GM19238 (cell line): ENCODE results near the gene HTRA1.

Source experiments
- DNase-seq: peaks from one replicate; pipeline ENCODE4 v3.0.0; 2011; ENCODE audit warnings: low spot score; ENCODE audit not compliant: insufficient read length

The HTRA1 gene

DNA sequence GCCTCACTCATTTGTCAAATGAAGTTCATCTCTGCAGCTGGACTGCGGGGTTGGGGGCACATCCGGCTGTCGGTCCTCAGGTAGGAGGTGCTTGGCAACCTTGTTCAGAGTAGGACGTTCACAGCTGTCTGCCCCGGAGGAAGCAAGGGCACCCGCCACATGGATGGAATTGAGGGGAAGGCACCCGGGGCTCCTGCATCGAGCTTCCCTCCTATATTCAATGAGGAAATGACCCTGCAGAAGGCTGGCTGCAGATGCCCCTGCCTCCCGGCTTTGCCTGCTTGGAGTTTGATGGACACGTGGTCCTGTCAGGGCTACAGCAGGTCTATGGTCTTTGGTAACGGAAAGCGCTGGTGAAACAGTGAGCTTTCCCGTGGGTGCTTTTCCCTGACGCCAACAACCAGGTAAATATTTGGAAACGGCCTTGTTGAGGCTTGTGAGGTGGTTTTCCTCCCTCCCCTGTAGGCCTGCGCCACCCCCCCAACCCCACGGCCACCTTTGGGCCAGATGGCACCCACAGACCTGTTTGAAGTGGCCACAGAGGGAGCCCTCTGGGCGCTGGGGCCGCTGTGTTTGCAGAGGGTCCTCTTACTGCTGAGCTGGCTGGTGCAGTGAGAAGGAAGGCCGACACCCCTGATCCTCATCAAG is 32.9 kb downstream of the HTRA1 start:
- no peak for DNase-seq

DNA sequence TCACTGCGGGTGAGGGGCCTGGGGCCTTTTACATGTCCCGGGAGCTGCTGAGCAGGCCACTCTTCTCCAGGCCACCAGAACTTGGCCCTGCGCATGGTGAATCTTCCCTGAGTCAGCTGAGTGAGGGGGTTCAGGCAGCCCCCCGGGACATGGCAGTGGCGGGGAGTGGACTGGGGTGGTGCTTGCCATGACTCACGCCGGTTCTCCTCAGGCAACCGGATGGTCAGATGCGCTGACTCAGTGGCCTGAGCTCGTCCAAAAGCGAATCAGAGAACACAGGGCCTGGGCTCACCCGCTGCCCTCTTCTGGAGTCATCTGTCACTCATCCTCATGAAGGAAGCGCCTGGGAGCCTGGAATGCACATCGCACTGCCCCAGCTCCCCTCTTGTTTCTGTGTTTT is 33.5 kb downstream of the HTRA1 start:
- DNase-seq: no peak

DNA sequence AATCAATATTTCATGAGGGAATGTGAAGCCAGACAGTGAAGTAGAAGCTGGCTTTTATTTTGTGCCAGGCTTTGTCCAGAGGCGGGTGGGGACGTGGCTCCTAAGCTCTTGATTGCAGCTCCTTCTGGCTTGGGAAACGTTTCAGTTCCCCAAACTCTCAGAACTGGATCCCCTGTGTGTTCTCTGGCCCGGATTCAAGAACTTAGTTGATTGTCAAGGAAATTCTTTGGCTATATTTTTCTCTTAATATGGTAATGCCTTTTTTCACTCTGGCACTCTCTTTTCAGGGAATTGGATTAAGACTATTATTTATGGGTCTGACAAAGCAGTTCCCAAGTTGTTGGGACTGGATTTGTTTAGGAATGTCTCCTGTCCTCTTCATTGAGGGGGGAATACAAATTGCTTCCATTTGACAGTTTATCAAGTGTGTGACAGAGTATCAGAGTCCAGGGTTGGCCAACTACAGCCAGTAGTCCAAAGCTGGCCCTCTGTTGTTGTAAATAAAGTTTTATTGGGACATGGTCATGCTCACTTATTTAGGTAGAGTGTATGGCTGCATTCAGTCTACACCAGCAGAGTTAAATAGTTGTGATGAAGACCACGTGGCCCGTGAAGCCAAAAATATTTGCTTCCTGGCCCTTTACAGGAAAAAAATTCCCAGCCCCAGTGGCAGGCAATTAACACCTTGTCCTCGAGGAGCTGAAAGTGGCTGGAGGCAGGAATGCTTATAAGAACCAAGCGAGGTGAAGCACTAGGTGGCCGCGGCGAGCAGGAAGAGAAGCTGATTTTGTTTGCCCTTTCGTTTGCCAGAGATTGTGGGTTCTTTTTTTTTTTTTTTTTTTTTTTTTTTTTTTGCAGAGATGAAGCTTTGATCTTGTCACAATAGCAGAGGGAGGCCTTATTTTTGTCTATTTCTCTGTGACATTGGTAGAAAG is 34.3 kb downstream of the HTRA1 start:
- DNase-seq: no peak

DNA sequence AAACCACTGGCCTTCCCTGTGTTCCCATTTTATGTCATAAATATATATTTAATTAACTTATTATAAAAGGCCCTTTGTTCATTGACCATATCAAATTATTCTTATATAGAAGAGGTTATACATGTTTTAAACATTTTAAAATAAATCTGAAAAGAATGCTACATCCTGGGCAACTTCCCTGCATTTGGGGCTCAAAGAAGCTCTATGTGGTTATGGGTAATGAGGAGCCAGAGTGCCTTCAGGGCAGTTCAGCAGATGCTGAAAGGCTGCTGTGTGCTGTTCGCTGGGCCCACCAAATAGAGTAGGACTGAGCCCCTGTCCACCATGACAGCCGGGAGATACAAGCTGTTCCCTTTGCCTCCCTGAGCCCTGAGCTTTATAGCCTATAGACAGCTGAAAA is 35.9 kb downstream of the HTRA1 start:
- no peak for DNase-seq

DNA sequence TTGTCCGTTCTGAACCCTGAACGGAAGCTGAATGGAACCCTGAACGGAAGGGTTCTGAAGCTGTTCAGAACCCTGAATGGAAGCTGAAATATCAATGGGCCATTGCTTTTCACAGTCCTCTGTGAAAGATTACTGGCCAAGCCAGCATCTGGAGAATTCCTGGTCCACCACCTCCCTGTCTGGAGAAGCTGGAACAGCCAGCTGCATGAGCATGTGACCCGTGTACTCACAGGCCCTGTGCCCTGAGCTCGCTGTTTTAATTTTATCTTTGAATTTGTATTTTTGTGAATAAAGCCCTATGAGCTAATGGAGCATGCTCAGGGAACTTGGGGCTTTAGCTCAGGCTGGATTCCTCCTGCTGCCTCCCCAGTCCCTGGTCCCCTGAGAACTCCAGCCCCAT is 37.2 kb downstream of the HTRA1 start:
- DNase-seq: no peak

DNA sequence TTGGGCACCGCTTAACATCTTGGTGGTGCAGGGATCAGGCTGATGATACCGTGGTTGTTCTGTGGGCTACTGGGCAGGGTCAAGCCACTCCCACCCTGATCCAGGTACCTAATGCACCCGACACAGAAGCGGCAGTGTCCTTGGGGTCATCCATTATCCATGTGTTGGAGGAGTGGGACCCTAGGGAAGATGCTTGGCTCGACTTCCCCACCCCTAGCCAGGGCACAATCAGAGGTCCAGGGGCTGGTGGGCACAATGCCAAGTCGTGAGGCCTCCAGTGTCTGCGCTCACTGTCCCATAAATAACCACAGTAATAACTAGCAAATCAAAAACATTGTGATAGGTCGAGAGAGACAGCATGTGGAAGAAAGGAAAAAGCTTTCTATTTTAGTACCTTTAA is 37.7 kb downstream of the HTRA1 start:
- no peak for DNase-seq

DNA sequence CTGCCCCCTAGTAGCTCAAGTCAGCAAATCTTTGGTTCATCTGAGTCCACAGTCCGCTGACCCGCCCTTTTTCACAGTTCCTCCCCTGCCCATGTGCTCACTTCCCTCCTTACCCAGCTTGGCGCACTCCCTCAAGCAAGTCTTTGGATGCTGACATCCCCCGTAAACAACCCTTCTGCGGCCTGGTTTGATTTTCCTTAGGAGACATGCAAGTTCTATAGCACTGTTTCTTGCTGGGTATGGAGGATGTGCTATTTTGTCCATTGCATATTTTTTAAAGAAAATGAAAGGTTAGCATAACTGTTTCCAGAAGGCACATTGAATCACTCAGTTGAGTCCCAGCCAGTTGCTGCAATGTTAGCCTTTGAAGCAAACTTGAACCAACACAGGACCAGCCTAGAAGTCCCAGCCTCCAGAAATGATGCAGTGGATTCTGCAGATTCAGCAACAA is 38.2 kb downstream of the HTRA1 start:
- DNase-seq: no peak

DNA sequence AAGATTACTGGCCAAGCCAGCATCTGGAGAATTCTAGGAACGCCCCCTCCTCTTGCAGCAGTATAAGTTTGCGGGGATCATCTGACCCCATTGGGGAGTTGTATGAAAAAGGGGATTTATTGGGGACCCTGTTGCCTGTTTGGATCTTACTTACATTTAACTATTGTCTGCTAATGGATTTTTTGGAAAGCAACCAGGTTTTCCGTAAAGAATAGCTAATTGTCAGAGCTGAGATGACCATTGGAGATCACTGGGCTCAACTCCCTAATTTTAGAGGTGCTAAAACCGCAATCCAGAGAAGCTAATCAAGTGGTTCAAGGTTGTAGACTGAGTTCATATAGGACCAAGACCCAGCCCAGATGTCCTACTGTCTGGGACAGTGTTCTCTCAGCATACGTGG is 38.8 kb downstream of the HTRA1 start:
- DNase-seq: no peak

DNA sequence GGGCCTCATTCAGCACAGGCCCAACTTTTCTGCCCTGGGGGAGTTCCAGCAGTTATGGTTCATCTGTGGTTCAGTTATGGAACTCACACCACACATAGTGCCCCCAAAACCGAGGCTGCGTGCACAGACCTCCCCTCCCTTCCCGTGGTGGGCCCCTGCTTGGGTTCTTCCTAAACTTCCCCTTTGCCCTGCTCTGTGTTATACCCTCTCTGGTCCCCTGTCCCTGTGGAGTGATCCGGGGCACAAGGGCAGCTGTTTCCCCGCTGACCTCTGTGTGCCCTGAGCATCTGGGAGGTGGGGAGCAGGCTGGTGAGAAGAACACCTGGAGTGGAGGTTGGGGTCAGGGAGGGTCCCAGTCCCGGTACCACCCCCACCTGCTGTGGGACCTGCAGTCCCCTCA is 39.4 kb downstream of the HTRA1 start:
- no peak for DNase-seq

DNA sequence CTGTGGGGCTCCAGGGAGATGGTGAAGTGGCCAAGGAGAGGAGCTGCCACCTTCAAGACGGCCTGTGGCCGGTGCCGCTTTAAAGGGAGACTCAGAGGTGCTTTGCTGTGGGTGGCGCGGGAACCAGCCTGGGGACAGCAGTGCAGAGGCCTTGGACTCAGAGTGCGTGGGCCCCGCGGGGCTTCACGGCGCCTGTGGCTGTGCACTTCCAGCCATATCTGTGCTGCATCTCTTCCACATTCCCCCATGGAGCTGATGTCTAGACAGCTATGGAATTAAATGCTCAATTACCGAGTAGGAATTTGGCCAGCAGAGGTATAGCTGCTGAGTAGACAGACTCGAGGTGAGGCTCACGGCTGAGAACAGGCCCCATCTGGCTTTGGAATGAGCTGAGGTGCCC is 41.7 kb downstream of the HTRA1 start:
- DNase-seq: no peak

DNA sequence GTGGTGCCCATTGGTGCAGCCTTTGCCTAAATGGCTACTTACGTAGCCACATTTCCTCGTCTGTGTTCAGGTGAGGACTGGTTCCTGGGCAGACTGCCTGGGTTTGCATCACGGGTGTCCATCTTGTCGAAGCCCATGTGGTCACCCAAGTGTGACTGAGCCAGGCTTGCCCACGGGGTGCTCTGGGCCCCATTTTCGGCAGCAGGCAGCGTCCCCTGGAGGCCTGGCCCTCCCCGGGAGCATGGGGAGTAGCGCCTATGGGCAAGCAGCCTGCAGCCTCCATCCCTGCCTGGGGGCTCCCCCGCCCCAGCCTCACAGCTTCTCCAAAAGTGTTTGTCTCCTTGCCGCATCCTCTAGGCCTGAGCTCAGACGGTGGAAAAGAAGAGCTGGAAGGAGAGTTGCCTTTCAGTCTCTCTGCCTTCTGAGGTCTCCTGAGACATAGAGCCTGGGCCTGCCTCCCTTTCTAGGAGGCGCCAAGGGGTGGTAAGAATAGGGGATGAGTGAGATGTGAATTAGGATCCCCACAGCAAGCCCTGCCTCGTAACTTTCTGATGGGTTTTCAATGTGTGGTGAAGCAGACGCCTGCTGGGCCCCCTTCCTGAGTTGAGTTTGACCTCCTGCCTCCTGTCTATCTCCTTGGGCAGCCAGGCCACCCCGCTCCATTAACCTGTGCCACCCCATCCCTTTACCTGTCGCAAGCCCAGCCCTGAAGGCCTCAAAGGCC is 42.7 kb downstream of the HTRA1 start:
- no peak for DNase-seq

DNA sequence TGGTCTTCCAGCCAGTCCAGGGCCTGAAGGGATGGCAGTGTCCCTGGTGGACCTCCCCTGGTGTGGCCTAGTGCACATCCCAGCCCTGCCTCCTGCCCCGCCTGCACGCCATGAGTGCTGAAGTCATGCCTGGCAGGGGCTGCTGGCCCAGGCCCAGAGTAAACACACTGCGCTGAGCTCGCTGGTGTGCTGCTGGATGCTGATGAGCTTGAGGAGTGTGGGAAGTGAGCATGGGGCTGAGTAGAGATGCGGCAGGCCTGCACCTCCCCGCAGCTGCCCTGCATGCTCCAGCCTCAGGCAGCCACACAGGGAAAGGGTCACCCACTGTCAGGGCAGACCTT is 43.2 kb downstream of the HTRA1 start:
- DNase-seq: no peak

DNA sequence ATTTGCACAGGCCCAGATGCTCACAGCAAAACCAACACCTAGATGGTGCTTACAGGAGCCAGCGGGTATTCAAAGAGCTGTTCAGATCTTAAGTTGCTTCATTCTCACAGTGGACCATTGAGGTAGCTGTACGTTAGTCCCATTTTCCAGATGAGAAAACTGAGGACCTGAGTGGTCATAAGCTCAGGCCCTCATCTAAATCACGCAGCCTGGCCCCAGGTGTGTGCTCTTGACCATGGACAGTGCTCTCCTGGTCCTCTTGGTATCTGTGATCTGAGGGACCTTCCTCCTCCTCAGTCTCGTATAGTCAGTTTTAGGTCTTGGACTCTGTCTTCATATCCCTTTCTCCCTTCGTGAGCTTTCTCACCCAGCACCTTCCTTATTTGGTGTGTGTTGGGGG is 43.7 kb downstream of the HTRA1 start:
- no peak for DNase-seq

DNA sequence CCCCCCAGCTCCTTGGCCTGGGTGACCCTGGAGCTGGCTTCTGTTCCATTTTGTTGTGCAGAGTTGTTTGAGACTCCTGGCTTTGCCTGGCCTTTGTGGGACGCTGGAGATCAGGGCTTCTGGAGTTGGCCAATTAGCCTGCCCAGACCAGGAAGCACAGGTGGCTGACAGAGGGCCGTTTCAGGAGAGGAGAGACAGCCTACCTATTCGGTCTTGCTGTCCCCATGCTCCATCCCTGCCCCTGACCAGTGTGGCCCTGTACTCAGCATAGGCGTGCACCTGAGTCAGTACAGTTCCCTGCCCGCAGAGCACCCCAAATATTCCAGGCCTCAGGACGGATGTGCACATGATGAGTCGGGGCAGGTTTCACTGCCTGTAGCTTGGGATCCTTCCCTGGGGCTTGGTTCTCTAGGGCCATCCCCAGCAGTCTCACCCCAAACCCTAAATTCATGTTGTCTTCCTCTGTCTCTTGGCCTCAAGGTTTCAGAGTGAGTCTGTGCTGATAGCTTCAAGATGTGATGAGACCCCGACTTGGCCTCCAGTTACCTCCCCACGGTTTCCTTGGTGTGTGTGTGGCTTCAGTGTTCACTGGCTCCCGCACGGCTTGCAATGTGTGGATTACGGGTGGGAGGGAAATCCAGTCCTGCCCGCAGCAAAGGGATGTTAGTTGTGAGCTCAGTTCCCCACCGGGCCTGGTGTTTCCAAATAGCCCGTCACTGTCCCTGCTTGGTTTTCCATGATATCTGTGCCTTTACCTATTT is 44.7 kb downstream of the HTRA1 start:
- no peak for DNase-seq

DNA sequence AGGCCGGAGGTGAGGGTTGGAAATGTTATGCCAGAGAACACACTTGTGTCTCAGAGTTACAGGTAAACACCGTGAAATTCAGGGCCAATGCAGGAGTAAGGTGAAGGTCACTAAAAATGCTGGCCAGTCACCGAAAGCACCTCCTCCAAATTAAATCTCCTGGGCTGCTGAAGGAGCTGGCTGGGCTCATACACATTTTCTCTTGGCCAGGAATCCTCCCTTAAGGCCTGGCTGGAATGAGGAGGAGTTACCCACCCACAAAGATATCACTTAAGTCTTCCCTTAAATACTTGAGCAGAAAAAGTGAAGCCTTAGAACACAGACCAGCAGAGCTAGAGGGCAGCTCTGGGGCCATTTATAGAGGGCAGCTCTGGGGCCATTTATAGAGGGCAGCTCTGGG is 46.3 kb downstream of the HTRA1 start:
- no peak for DNase-seq

DNA sequence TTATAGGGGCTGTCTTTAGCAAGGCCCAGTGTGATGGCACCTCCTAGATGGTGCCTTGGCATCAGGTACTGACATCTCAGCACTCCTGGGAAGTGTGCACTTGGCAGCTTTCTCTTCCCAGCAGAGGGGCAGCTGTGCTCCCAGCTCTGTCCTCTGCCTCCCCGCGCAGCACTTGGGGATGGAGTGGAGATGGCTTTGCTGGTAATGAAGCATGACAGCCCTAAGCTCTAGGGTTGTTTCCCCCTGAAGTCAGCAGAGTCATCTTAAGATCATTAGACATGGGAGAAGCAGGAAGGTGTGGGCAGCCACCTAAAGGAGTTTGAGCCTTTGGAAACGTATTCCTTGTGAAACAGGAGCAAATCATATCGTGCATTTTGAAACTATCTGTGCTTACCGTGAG is 46.7 kb downstream of the HTRA1 start:
- DNase-seq: no peak

DNA sequence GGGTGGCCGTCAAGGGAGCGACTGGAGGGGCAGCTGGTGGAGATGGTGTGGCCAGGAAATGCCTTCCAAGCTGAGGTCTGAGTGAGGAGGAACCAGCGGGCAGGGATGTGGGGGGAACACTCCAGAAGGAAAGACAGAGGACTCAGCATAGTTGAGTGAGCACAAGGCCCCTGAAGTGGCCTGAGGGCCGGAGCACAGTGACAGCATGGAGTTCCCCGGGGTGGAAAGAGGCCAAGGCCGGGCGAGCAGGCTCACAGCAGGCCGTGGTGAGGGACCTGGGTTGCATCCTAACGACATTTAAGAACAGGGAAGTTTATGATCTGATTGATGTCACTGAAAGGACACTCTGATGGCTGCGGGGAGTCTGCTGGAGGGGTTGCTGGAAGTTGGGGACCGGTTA is 48.0 kb downstream of the HTRA1 start:
- no peak for DNase-seq

DNA sequence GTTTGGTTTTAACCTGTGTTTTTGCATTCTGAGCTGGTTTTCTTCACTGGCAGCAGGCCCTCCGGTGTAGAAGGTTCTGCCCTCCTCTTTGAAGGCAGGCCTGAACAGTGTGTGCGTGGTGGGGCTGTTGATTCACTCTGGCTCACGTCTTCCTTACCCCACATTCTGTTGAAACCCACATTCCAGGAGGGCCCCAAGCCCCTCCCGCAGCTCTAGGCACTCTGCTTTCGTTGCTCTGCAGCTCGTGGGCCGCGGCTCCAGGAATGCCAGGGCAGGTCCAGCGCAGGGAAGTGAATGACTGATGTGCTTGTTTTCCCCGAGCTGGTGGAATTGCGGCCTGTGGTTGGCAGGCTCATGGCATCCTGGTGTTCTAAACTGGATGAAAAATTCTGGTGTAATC is 49.0 kb downstream of the HTRA1 start:
- no peak for DNase-seq

DNA sequence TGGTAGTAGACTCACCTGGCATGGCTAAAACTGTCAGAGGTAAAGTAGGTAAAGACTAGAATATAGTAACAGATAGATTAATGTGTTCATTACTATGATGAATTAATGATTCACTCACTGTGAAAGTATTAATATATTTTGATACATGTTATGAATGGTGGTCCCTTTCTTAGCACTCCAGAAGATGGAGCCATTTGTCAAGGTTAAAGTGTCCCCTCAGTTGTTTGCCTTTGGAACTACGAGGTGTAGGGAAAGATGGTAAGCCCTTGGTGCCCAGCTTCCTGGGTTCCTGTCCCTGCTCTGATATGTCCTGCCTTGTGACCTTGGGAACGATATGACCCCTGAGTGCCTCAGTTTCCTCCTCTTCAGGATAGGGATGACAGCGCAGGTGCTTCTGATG is 49.4 kb downstream of the HTRA1 start:
- DNase-seq: no peak

DNA sequence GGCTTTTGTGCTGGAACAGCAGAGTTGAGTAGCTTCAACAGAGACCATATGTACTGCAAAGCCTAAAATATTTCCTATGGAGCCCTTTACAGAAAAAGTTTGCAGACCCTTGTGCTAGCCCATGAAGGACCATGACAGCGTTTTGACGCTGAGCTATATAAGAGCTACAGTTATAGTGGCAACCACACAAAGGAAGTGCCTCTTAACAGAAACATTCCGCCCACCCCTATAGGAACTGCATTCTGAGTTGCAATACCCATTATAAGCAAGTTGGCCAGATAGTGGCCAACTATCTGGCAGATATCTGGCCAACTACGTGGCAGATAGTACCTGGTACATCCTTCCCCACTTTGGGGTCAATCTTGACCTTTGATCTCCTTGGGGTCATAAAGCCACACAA is 51.7 kb downstream of the HTRA1 start:
- DNase-seq: no peak

DNA sequence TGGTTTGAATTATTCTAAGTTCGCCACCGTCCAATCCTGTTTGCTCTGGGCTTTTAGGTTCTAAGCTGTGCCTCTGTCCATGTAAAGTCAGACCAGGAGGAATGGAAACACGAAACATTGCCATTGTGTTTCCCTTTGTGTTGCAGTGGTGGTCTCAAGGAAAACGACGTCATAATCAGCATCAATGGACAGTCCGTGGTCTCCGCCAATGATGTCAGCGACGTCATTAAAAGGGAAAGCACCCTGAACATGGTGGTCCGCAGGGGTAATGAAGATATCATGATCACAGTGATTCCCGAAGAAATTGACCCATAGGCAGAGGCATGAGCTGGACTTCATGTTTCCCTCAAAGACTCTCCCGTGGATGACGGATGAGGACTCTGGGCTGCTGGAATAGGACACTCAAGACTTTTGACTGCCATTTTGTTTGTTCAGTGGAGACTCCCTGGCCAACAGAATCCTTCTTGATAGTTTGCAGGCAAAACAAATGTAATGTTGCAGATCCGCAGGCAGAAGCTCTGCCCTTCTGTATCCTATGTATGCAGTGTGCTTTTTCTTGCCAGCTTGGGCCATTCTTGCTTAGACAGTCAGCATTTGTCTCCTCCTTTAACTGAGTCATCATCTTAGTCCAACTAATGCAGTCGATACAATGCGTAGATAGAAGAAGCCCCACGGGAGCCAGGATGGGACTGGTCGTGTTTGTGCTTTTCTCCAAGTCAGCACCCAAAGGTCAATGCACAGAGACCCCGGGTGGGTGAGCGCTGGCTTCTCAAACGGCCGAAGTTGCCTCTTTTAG is 52.9 kb downstream of the HTRA1 start:
- no peak for DNase-seq
